IMR-90 (cell line): ENCODE results near the gene DNAJA1. TPM values are rescaled to one million over a fixed set of nuclear protein-coding genes. Genes with fewer than 3 reads are reported as not detected.

Experiments
- ATAC-seq: fragments of 200-7000 bp; cut with Tn5 transposase; 2 replicates; pipeline ENCODE4 v1.9.1; 2020; ENCODE audit warnings: low read depth, mild to moderate bottlenecking, moderate library complexity
- BruUV-seq: library from RNA; stranded (reverse); fragments of 400-500 nt; replicated peaks from 2 replicates; lab custom pipeline; 2021; lab: Mats Ljungman, UMichigan
- CTCF ChIA-PET: fragments of 300-600 bp; formaldehyde crosslinking; extraction: SDS; loops from one replicate; lab custom pipeline; 2021; ENCODE audit warnings: antibody characterized with exemption; lab: Yijun Ruan, JAX
- POLR2A ChIA-PET: fragments of 300-600 bp; sonication (Branson Sonifier 250); formaldehyde crosslinking; loops from one replicate; lab custom pipeline; 2022; ENCODE audit warnings: antibody characterized with exemption; ENCODE audit not compliant: unreplicated experiment; lab: Charles Lee
- DNase-seq: peaks from one replicate; pipeline ENCODE4 v3.0.0; 2013
- H2AFZ ChIP-seq: replicated peaks from 2 replicates; pipeline ENCODE3; 2013; ENCODE audit warnings: low read length, mild to moderate bottlenecking; ENCODE audit not compliant: poor library complexity
- H2AK5ac ChIP-seq: 2 replicates; pipeline ENCODE4 v1.6.1; 2013; ENCODE audit warnings: low read depth, low read length, inconsistent platforms
- H2AK9ac ChIP-seq: replicated peaks from 2 replicates; pipeline ENCODE3; 2013; ENCODE audit warnings: mild to moderate bottlenecking, low read depth, low read length, moderate library complexity; ENCODE audit not compliant: poor library complexity
- H2BK120ac ChIP-seq: 2 replicates; pipeline ENCODE4 v1.6.1; 2013; ENCODE audit warnings: low read depth, low read length, inconsistent platforms
- H2BK15ac ChIP-seq: 3 replicates; pipeline ENCODE4 v1.6.1; 2013; ENCODE audit warnings: low read depth, low read length, inconsistent platforms
- H2BK20ac ChIP-seq: 2 replicates; pipeline ENCODE4 v1.6.1; 2013; ENCODE audit warnings: low read depth, mild to moderate bottlenecking, inconsistent platforms, low read length, moderate library complexity
- H2BK5ac ChIP-seq: 2 replicates; pipeline ENCODE4 v1.6.1; 2013; ENCODE audit warnings: mild to moderate bottlenecking, low read depth, low read length, inconsistent platforms; ENCODE audit not compliant: poor library complexity, severe bottlenecking
- H3K14ac ChIP-seq: replicated peaks from 2 replicates; pipeline ENCODE4 v1.6.1; 2013; ENCODE audit warnings: low read depth, low read length, inconsistent platforms
- H3K18ac ChIP-seq: 2 replicates; pipeline ENCODE4 v1.6.1; 2013; ENCODE audit warnings: low read depth, low read length, control low read depth
- H3K23ac ChIP-seq: 2 replicates; pipeline ENCODE4 v1.6.1; 2013; ENCODE audit warnings: low read depth, low read length, inconsistent platforms
- H3K27ac ChIP-seq: 2 replicates; pipeline ENCODE4 v1.5.1; 2013; ENCODE audit warnings: mild to moderate bottlenecking, control low read depth, low read length; ENCODE audit not compliant: insufficient read depth
- H3K27me3 ChIP-seq: 2 replicates; pipeline ENCODE4 v1.6.1; 2013; ENCODE audit warnings: low read length; ENCODE audit not compliant: control insufficient read depth, insufficient read depth
- H3K36me3 ChIP-seq: 2 replicates; pipeline ENCODE4 v1.6.1; 2013; ENCODE audit warnings: low read length, mixed read lengths; ENCODE audit not compliant: control insufficient read depth, insufficient read depth
- H3K4ac ChIP-seq: 2 replicates; pipeline ENCODE4 v1.6.1; 2013; ENCODE audit warnings: low read depth, low read length, inconsistent platforms
- H3K4me1 ChIP-seq: 2 replicates; pipeline ENCODE4 v1.6.1; 2013; ENCODE audit warnings: low read length, mixed read lengths; ENCODE audit not compliant: control insufficient read depth, insufficient read depth
- H3K4me2 ChIP-seq: 2 replicates; pipeline ENCODE4 v1.6.1; 2013; ENCODE audit warnings: low read depth, mild to moderate bottlenecking, control low read depth, low read length, moderate library complexity
- H3K4me3 ChIP-seq: 2 replicates; pipeline ENCODE4 v1.5.1; 2013; ENCODE audit warnings: low read depth, mild to moderate bottlenecking, control low read depth, low read length, moderate library complexity; ENCODE audit not compliant: insufficient read depth
- H3K56ac ChIP-seq: 2 replicates; pipeline ENCODE4 v1.6.1; 2013; ENCODE audit warnings: low read length, inconsistent platforms; ENCODE audit not compliant: insufficient read depth; ENCODE audit errors: extremely low read depth
- H3K79me1 ChIP-seq, 2 experiments: 2 replicates each; pipeline ENCODE4 v1.6.1; 2013; ENCODE audit warnings: low read length in 2 of 2, inconsistent platforms in 1 of 2, low read depth in 1 of 2
- H3K9ac ChIP-seq: 2 replicates; pipeline ENCODE4 v1.6.1; 2013; ENCODE audit warnings: low read depth, low read length, control low read depth
- H3K9me1 ChIP-seq: 2 replicates; pipeline ENCODE4 v1.6.1; 2013; ENCODE audit warnings: low read length, inconsistent platforms; ENCODE audit not compliant: insufficient read depth
- H3K9me3 ChIP-seq: 2 replicates; pipeline ENCODE4 v1.6.1; 2013; ENCODE audit warnings: low read length; ENCODE audit not compliant: control insufficient read depth, insufficient read depth
- H4K20me1 ChIP-seq: 2 replicates; pipeline ENCODE4 v1.6.1; 2013; ENCODE audit warnings: low read length, inconsistent platforms; ENCODE audit not compliant: insufficient read depth
- H4K5ac ChIP-seq: 2 replicates; pipeline ENCODE4 v1.6.1; 2013; ENCODE audit warnings: mild to moderate bottlenecking, low read depth, low read length, control low read depth
- H4K8ac ChIP-seq, 2 experiments: 2 replicates each; pipeline ENCODE4 v1.6.1; 2013; ENCODE audit warnings: low read depth in 2 of 2, low read length in 2 of 2, control low read depth in 1 of 2, inconsistent platforms in 1 of 2
- H4K91ac ChIP-seq: 2 replicates; pipeline ENCODE4 v1.6.1; 2013; ENCODE audit warnings: low read depth, low read length, inconsistent platforms; ENCODE audit not compliant: insufficient read depth
- USF2 ChIP-seq: fragments of 150-350 bp; IDR thresholded peaks from 2 replicates; pipeline ENCODE4 v1.6.1; 2017; ENCODE audit warnings: mild to moderate bottlenecking, antibody characterized with exemption, low read length, low read depth
- WGBS, 2 experiments: methylation state at CpG; one replicate each; pipeline versions ENCODE4 v1.1.5 to v1.1.7; 2013; ENCODE audit warnings: missing lambda C conversion rate in 2 of 2; ENCODE audit not compliant: insufficient read length in 1 of 2; ENCODE audit errors: extremely low coverage in 2 of 2; 5-methylcytosine and 5-hydroxymethylcytosine counted together
- dilution Hi-C: fragments of 300-500 bp; cut with HindIII; formaldehyde crosslinking; loops from one replicate; pipeline ENCODE4 v1.14.3; 2018; ENCODE audit warnings: low sequenced_read_pairs; ENCODE audit not compliant: unreplicated experiment
- in situ Hi-C: fragments of 300-500 bp; cut with MboI; formaldehyde crosslinking; loops from 3 replicates; pipeline ENCODE4 v1.14.3; 2019; ENCODE audit warnings: low sequenced_read_pairs, inconsistent platforms, mixed read lengths
- intact Hi-C: fragments of 100-400 bp; cut with micrococcal nuclease; formaldehyde crosslinking; loops from 2 replicates; pipeline ENCODE4 v1.10.0; 2022
- polyA plus RNA-seq, 3 experiments: library from polyadenylated mRNA; depleted of rRNA; stranded (reverse); fragments of >200 nt; gene quantifications; 2 replicates each; pipeline ENCODE4 v1.2.3, GENCODE V29; 2012; ENCODE audit warnings: low replicate concordance in 1 of 3
- total RNA-seq: library from RNA; depleted of rRNA; stranded (reverse); fragments of >200 nt; gene quantifications from 2 replicates; pipeline ENCODE4 v1.2.3, GENCODE V29; 2012

Gene DNAJA1
- total and polyA plus RNA-seq, 2 of the 4 experiments (the other 2 are of a cell fraction), result 59.5 to 118 TPM

DNA sequence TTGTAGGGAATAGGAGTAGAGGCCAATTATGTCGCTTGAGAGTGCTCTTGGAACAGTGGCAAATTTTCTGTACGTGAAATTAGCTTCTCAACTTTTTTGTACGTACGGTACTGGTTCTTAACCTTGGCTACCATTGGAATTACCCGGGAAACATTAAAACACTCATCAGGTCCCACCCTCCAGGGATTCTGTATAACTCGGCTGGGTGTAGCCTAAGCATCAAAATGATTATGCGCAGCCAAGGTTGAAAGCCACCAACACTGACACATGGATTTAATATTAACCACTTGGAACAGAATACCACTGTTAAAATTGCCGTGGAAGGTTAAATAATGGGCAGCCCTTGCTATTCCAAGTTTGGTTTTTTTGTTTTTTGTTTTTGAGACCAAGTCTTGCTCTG lies 17.4 kb downstream of the DNAJA1 start:
- intact Hi-C loops (no loop called here), in situ Hi-C loops (no loop called here), dilution Hi-C loops (no loop called here)
- Histone ChIP-seq H4K8ac (no peak overlapping the region), H3K27ac (no peak overlapping the region), H3K4me3 (no peak overlapping the region), H2BK120ac (no peak overlapping the region), H3K36me3 (peaks cover 20% of the 10 kb centered on the region), H2AFZ (no peak overlapping the region), H3K4me1 (no peaks in the 10 kb centered on the region), H3K9ac (no peak overlapping the region), H4K5ac (no peak overlapping the region), H4K20me1 (no peaks in the 10 kb centered on the region), H3K4me2 (no peak overlapping the region), H3K27me3 (no peaks in the 10 kb centered on the region), H3K23ac (no peak overlapping the region), H3K18ac (no peak overlapping the region), H2BK15ac (no peak overlapping the region), H2BK5ac (no peak overlapping the region), H3K9me3 (no peaks in the 10 kb centered on the region), H2AK9ac (no peak overlapping the region), H3K4ac (no peak overlapping the region), H2BK20ac (no peak overlapping the region), H4K91ac (no peak overlapping the region), H2AK5ac (no peak overlapping the region), H3K56ac (no peak overlapping the region), H3K14ac (no peak overlapping the region), H3K79me1 (peaks cover 0 to 10% of the 10 kb centered on the region in 2 experiments; a peak in 2 of 4 replicates), H3K9me1 (peaks cover 5% of the 10 kb centered on the region; the same call in 1 of the 2 replicates)
- ChIA-PET CTCF (no interaction called here), POLR2A (no interaction called here)
- no TSS peak for BruUV-seq
- DNase-seq (no peak), ATAC-seq (no peak)
- no peak for TF ChIP-seq USF2
- 83% methylated on average over 1 of the region's 8 CpGs; no CpG with 5 or more reads in 1 of the 2 experiments for WGBS, 2 experiments
